Upper lobe of left lung (tissue), 4 donors: ENCODE data around the gene EN2.

Experiments used
- EP300 ChIP-seq, 4 donors: sonication (generic); formaldehyde crosslinking; IDR thresholded peaks; one replicate each; pipeline ENCODE4 v1.5.1; 2017; ENCODE audit warnings: antibody characterized with exemption in 4 of 4, control low read depth in 2 of 4
- POLR2A ChIP-seq, 4 donors: fragments of 450-650 bp; IDR thresholded peaks; one replicate each; pipeline ENCODE4 v1.5.1; 2016 to 2017; ENCODE audit warnings: antibody characterized with exemption in 4 of 4, mild to moderate bottlenecking in 2 of 4
- POLR2AphosphoS5 ChIP-seq, 2 donors: sonication (generic); formaldehyde crosslinking; IDR thresholded peaks; one replicate each; pipeline ENCODE4 v1.5.1; 2017; ENCODE audit warnings: antibody characterized with exemption in 2 of 2
- TF ChIP-seq, protein P1 (sequence below), 6 experiments: fragments of 450-650 bp in 4 of 6; fragments of 200-600 bp in 2 of 6; sonication (generic) in 2 of 6; IDR thresholded peaks; one replicate each; pipeline ENCODE4 v1.5.1; 2016 to 2019; ENCODE audit warnings: antibody characterized with exemption in 6 of 6

DNA sequence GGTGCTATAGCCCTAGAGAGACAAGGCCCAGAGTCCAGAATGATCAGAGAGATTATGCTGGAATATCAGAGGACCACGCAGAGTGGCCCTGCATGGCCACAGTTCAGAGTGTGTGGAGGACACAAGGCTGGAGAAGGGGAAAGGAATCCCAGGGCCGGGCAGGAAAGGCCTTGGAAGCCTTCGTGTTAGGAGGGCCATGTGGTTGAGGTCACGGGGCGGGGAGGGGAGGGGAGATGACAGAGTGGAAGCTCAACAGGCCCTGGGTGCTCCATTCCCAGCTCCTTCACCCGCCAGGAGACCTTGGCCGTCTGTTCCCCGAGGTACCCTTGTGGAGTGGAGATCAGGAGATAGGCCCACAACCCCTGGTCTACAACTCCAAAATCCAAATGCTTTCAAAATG, 13.2 kb upstream of the EN2 start:
- TF ChIP-seq, protein P1, sequence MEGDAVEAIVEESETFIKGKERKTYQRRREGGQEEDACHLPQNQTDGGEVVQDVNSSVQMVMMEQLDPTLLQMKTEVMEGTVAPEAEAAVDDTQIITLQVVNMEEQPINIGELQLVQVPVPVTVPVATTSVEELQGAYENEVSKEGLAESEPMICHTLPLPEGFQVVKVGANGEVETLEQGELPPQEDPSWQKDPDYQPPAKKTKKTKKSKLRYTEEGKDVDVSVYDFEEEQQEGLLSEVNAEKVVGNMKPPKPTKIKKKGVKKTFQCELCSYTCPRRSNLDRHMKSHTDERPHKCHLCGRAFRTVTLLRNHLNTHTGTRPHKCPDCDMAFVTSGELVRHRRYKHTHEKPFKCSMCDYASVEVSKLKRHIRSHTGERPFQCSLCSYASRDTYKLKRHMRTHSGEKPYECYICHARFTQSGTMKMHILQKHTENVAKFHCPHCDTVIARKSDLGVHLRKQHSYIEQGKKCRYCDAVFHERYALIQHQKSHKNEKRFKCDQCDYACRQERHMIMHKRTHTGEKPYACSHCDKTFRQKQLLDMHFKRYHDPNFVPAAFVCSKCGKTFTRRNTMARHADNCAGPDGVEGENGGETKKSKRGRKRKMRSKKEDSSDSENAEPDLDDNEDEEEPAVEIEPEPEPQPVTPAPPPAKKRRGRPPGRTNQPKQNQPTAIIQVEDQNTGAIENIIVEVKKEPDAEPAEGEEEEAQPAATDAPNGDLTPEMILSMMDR (IDR thresholded peaks at IDR 0.05) = no peak
- TF ChIP-seq POLR2AphosphoS5 (IDR thresholded peaks at IDR 0.05) (no peak), POLR2A (IDR thresholded peaks at IDR 0.05) (no peak), EP300 (IDR thresholded peaks at IDR 0.05) (no peak)
